Liver (tissue), 9 donors: Measurements from ENCODE around the gene RWDD4. TPM values are rescaled to one million over a fixed set of nuclear protein-coding genes. Genes with fewer than 3 reads are reported as not detected.

Experiments used
- DNase-seq: peaks from one replicate; pipeline ENCODE4 v3.0.0-alpha.2; 2017; ENCODE audit warnings: low spot score
- H3K27ac ChIP-seq, 2 donors: one replicate each; pipeline ENCODE4 v1.7.0; 2013; ENCODE audit warnings: inconsistent platforms in 2 of 2, low read length in 2 of 2, control low read depth in 1 of 2, low read depth in 1 of 2, mild to moderate bottlenecking in 1 of 2
- H3K27me3 ChIP-seq, 4 donors: one replicate each; pipeline versions ENCODE4 v1.6.1 to v1.7.0; 2013; ENCODE audit warnings: low read length in 3 of 4, inconsistent platforms in 1 of 4, mild to moderate bottlenecking in 1 of 4, moderate library complexity in 1 of 4; ENCODE audit not compliant: control insufficient read depth in 4 of 4, insufficient read depth in 4 of 4
- H3K36me3 ChIP-seq, 4 donors: one replicate each; pipeline versions ENCODE4 v1.6.1 to v1.7.0; 2013; ENCODE audit warnings: low read length in 3 of 4, mild to moderate bottlenecking in 3 of 4, low read depth in 1 of 4, moderate library complexity in 1 of 4; ENCODE audit not compliant: control insufficient read depth in 4 of 4, insufficient read depth in 3 of 4
- H3K4me1 ChIP-seq, 4 donors: one replicate each; pipeline versions ENCODE4 v1.6.1 to v1.7.0; 2013; ENCODE audit warnings: low read length in 3 of 4, mild to moderate bottlenecking in 3 of 4, moderate library complexity in 1 of 4; ENCODE audit not compliant: control insufficient read depth in 4 of 4, insufficient read depth in 4 of 4
- H3K4me3 ChIP-seq, 3 donors: one replicate each; pipeline versions ENCODE4 v1.6.1 to v1.7.0; 2013; ENCODE audit warnings: low read length in 3 of 3, control low read depth in 1 of 3, low read depth in 1 of 3, mild to moderate bottlenecking in 1 of 3
- H3K9ac ChIP-seq, 2 donors: one replicate each; pipeline ENCODE4 v1.7.0; 2013; ENCODE audit warnings: low read length in 2 of 2, mild to moderate bottlenecking in 2 of 2, moderate library complexity in 2 of 2, control low read depth in 1 of 2, low read depth in 1 of 2
- H3K9me3 ChIP-seq, 4 donors: one replicate each; pipeline versions ENCODE4 v1.6.1 to v1.7.0; 2013; ENCODE audit warnings: low read length in 3 of 4; ENCODE audit not compliant: control insufficient read depth in 4 of 4
- ATF3 ChIP-seq: IDR thresholded peaks from 2 replicates; pipeline ENCODE4 v1.6.1; 2016; ENCODE audit warnings: antibody characterized with exemption
- CTCF ChIP-seq: fragments of 150-350 bp; IDR thresholded peaks from 2 replicates; pipeline ENCODE4 v1.5.1; 2017; ENCODE audit warnings: improper control_type of control experiment, low read depth, low read length; ENCODE audit not compliant: missing input control
- EGR1 ChIP-seq, 2 donors: IDR thresholded peaks; 2 replicates each; pipeline ENCODE4 v1.6.1; 2016 to 2018; ENCODE audit warnings: antibody characterized with exemption in 2 of 2, low read depth in 2 of 2
- FOXA2 ChIP-seq: IDR thresholded peaks from 2 replicates; pipeline ENCODE4 v1.6.1; 2016; ENCODE audit warnings: antibody characterized with exemption
- HNF4A ChIP-seq, 2 donors: conservative IDR thresholded peaks; 2 replicates each; pipeline ENCODE4 v1.6.1; 2016; ENCODE audit warnings: antibody characterized with exemption in 2 of 2, mild to moderate bottlenecking in 2 of 2
- HNF4G ChIP-seq: IDR thresholded peaks from 2 replicates; pipeline ENCODE4 v1.6.1; 2016; ENCODE audit warnings: antibody characterized with exemption
- JUND ChIP-seq, 2 donors: IDR thresholded peaks; 2 replicates each; pipeline ENCODE4 v1.6.1; 2016; ENCODE audit warnings: antibody characterized with exemption in 2 of 2
- NR2F2 ChIP-seq: IDR thresholded peaks from 2 replicates; pipeline ENCODE4 v1.6.1; 2016; ENCODE audit warnings: antibody characterized with exemption
- RAD21 ChIP-seq, 2 donors: IDR thresholded peaks; 2 replicates each; pipeline ENCODE4 v1.6.1; 2016; ENCODE audit warnings: antibody characterized with exemption in 2 of 2, mild to moderate bottlenecking in 2 of 2
- REST ChIP-seq: IDR thresholded peaks from 2 replicates; pipeline ENCODE4 v1.6.1; 2016; ENCODE audit warnings: antibody characterized with exemption, mild to moderate bottlenecking
- RXRA ChIP-seq, 2 donors: IDR thresholded peaks; 2 replicates each; pipeline ENCODE4 v1.6.1; 2017 to 2018; ENCODE audit warnings: antibody characterized with exemption in 2 of 2, mild to moderate bottlenecking in 1 of 2
- SP1 ChIP-seq: IDR thresholded peaks from 2 replicates; pipeline ENCODE4 v1.6.1; 2018; ENCODE audit warnings: antibody characterized with exemption, mild to moderate bottlenecking
- TAF1 ChIP-seq: conservative IDR thresholded peaks from 2 replicates; pipeline ENCODE4 v1.6.1; 2016; ENCODE audit warnings: antibody characterized with exemption, mild to moderate bottlenecking
- YY1 ChIP-seq: IDR thresholded peaks from 2 replicates; pipeline ENCODE4 v1.6.1; 2016; ENCODE audit warnings: antibody characterized with exemption, mild to moderate bottlenecking
- ZBTB33 ChIP-seq: IDR thresholded peaks from 2 replicates; pipeline ENCODE4 v1.6.1; 2016; ENCODE audit warnings: antibody characterized with exemption
- WGBS: extraction: QIAGEN DNeasy Blood & Tissue Kit; methylation state at CpG from one replicate; pipeline ENCODE4 v1.1.7; 2013; 5-methylcytosine and 5-hydroxymethylcytosine counted together
- polyA plus RNA-seq, 2 donors: library from polyadenylated mRNA; stranded (reverse) in 1 of 2; unstranded in 1 of 2; fragments of 200-250 nt in 1 of 2; fragments of >200 nt in 1 of 2; fragmentation: Nextera tagmentation in 1 of 2; extraction: Ambion mirVana in 1 of 2; gene quantifications; one replicate each; pipeline versions ENCODE4 v1.2.1 to v1.2.3, GENCODE V29; 2013 to 2015
- total RNA-seq, 2 donors: library from RNA; depleted of rRNA; stranded (reverse); fragments of >200 nt; gene quantifications; one replicate each; pipeline ENCODE4 v1.2.3, GENCODE V29; 2014
- donor health status: healthy.
- donor health status: healthy.
- donor health status: healthy.
- donor health status: healthy.
- donor health status: healthy.

The RWDD4 gene
- total and polyA plus RNA-seq, 4 donors: 6.5 to 17.9 (median 8.9) TPM

GRCh38 chr4:183637461-183637860 is 21.5 kb downstream of the RWDD4 start (continued):
- TF ChIP-seq EGR1 (IDR thresholded peaks at IDR 0.05; ENCODE audit: low read depth in 2 of 2): no peak

GRCh38 chr4:183636923-183637322 is 22.1 kb downstream of the RWDD4 start:
- Histone ChIP-seq H3K27ac (no peak overlapping the region), H3K4me3 (peak overlapping the region in 1 of 3 donors; percentile 45)
- TF ChIP-seq NR2F2 (no peak), RXRA (IDR thresholded peaks at IDR 0.05) (no peak), TAF1 (no peak), HNF4G (no peak), EGR1 (IDR thresholded peaks at IDR 0.05; ENCODE audit: low read depth in 2 of 2) (no peak), YY1 (no peak), ATF3 (no peak), ZBTB33 (no peak), SP1 (no peak), CTCF (no peak)

GRCh38 chr4:183636503-183636902 is 22.5 kb downstream of the RWDD4 start:
- H3K27ac ChIP-seq: no peak overlapping the region
- H3K4me1 ChIP-seq: peaks cover 7 to 17% (median 12%) of the 10 kb centered on the region in 4 donors
- no peak for DNase-seq
- peak overlapping the region in 1 of 3 donors; percentile 45 for H3K4me3 ChIP-seq
- TF ChIP-seq HNF4A (conservative IDR thresholded peaks at IDR 0.05) (peak in 1 of 2 donors; percentile 4), RXRA (IDR thresholded peaks at IDR 0.05) (no peak), NR2F2 (no peak), FOXA2 (no peak), RAD21 (IDR thresholded peaks at IDR 0.05) (peak; percentile 42 to 59)
- 47% methylated on average over 8 of the region's 8 CpGs for WGBS
- no peaks in the 10 kb centered on the region for H3K9me3 ChIP-seq
- peak overlapping the region in 1 of 2 donors; percentile 66 for H3K9ac ChIP-seq
- no peaks in the 10 kb centered on the region for H3K36me3 ChIP-seq
- no peaks in the 10 kb centered on the region for H3K27me3 ChIP-seq

More at GRCh38 chr4:183636923-183637322, 22.1 kb downstream of the RWDD4 start:
- H3K27me3 ChIP-seq: no peaks in the 10 kb centered on the region
- H3K9me3 ChIP-seq: no peaks in the 10 kb centered on the region
- H3K36me3 ChIP-seq: no peaks in the 10 kb centered on the region
- peaks cover 7 to 17% (median 11%) of the 10 kb centered on the region in 4 donors for H3K4me1 ChIP-seq
- 25% methylated on average over 5 of the region's 5 CpGs for WGBS
- peak overlapping the region in 1 of 2 donors; percentile 66 for H3K9ac ChIP-seq
- no peak for DNase-seq

- Histone ChIP-seq H3K9ac (no peak overlapping the region), H3K27me3 (no peaks in the 10 kb centered on the region), H3K9me3 (no peaks in the 10 kb centered on the region), H3K36me3 (no peaks in the 10 kb centered on the region), H3K4me3 (no peak overlapping the region), H3K27ac (no peak overlapping the region), H3K4me1 (peaks cover 7 to 17% (median 13%) of the 10 kb centered on the region in 4 donors)
- no peak for DNase-seq
- 89% methylated on average over 5 of the region's 5 CpGs for WGBS
- no peak for TF ChIP-seq RXRA (IDR thresholded peaks at IDR 0.05)
- no peak for TF ChIP-seq ATF3
- no peak for TF ChIP-seq ZBTB33
- TF ChIP-seq REST: no peak
- no peak for TF ChIP-seq EGR1 (IDR thresholded peaks at IDR 0.05; ENCODE audit: low read depth in 2 of 2)
- TF ChIP-seq JUND (IDR thresholded peaks at IDR 0.05): no peak
- no peak for TF ChIP-seq RAD21 (IDR thresholded peaks at IDR 0.05)
- TF ChIP-seq HNF4G: no peak
- TF ChIP-seq HNF4A (conservative IDR thresholded peaks at IDR 0.05): no peak
Observed at GRCh38 chr4:183635741-183636140, 23.2 kb downstream of the RWDD4 start.
